K562 (cell line): Measurements from ENCODE around the gene WASF3. TPM values are rescaled to one million over a fixed set of nuclear protein-coding genes. Genes with fewer than 3 reads are reported as not detected.

Experiments used
- ATAC-seq: fragments of 200-7000 bp; cut with Tn5 transposase; 3 replicates; pipeline ENCODE4 v1.9.1; 2020; ENCODE audit warnings: moderate library complexity
- BruUV-seq: library from RNA; stranded (reverse); fragments of 400-500 nt; replicated peaks from 2 replicates; lab custom pipeline; 2021; lab: Mats Ljungman, UMichigan
- CTCF ChIA-PET: fragments of 300-600 bp; formaldehyde crosslinking; extraction: SDS; loops from one replicate; lab custom pipeline; 2021; ENCODE audit warnings: low intra/inter-chr PET ratio; lab: Yijun Ruan, JAX
- POLR2A ChIA-PET: fragments of 300-600, 350-650 bp; sonication (Branson Sonifier 250); formaldehyde crosslinking; extraction: SDS; loops from one replicate; lab custom pipeline; 2021; ENCODE audit warnings: antibody characterized with exemption, inconsistent platforms; lab: Yijun Ruan, JAX
- DNase-seq, 4 experiments: peaks; one replicate each; pipeline versions ENCODE4 v3.0.0 to v3.0.0-alpha.2; 2011 to 2018; ENCODE audit warnings: low spot score in 3 of 4, mixed read lengths in 3 of 4; ENCODE audit errors: extremely low read depth in 1 of 4
- FAIRE-seq: peaks from 2 replicates; lab custom pipeline; 2011; peaks lifted over from hg19 to GRCh38; lab: Jason Lieb, UNC
- H2AFZ ChIP-seq: 2 replicates; pipeline ENCODE4 v1.6.0; 2011; ENCODE audit warnings: low read depth, low read length, control low read depth, inconsistent platforms
- H3K27ac ChIP-seq: fragments of 200-600 bp; 3 replicates; pipeline ENCODE4 v1.8.0; 2011; ENCODE audit warnings: low read depth, mild to moderate bottlenecking, control low read depth, inconsistent platforms, low read length, moderate library complexity, mixed read lengths; ENCODE audit errors: extremely low read depth
- H3K27me3 ChIP-seq, 2 experiments: fragments of 300-600 bp in 1 of 2; 2 replicates in 1 of 2; 3 replicates in 1 of 2; pipeline versions ENCODE4 v1.6.0 to v1.8.0; 2011; ENCODE audit warnings: inconsistent platforms in 2 of 2, low read length in 2 of 2, mild to moderate bottlenecking in 1 of 2, mixed read lengths in 1 of 2, moderate library complexity in 1 of 2; ENCODE audit not compliant: control insufficient read depth in 2 of 2, insufficient read depth in 2 of 2
- H3K36me3 ChIP-seq: fragments of 300-600 bp; 3 replicates; pipeline ENCODE4 v1.8.0; 2011; ENCODE audit warnings: mild to moderate bottlenecking, low read length, inconsistent platforms; ENCODE audit not compliant: control insufficient read depth, insufficient read depth
- H3K4me1 ChIP-seq, 2 experiments: fragments of 200-600 bp in 1 of 2; replicated peaks in 1 of 2; 2 replicates in 1 of 2; 3 replicates in 1 of 2; pipeline versions ENCODE4 v1.5.1 to v1.8.0; 2011; ENCODE audit warnings: inconsistent platforms in 2 of 2, low read length in 2 of 2, mild to moderate bottlenecking in 1 of 2, mixed read lengths in 1 of 2, moderate library complexity in 1 of 2; ENCODE audit not compliant: control insufficient read depth in 2 of 2, insufficient read depth in 2 of 2
- H3K4me2 ChIP-seq: 2 replicates; pipeline ENCODE4 v1.6.1; 2011; ENCODE audit warnings: low read length, control low read depth, inconsistent platforms, mixed read lengths; ENCODE audit not compliant: insufficient read depth
- H3K4me3 ChIP-seq: fragments of 200-600 bp; sonication (generic), shearing (Covaris generic); 2 replicates; pipeline ENCODE4 v1.5.1; 2016; ENCODE audit warnings: control low read depth, inconsistent platforms
- H3K79me2 ChIP-seq: fragments of 200-600 bp; 3 replicates; pipeline ENCODE4 v1.8.0; 2011; ENCODE audit warnings: low read length, inconsistent platforms; ENCODE audit not compliant: control insufficient read depth, insufficient read depth
- H3K9ac ChIP-seq, 2 experiments: 2 replicates each; pipeline versions ENCODE4 v1.6.0 to v1.6.1; 2011; ENCODE audit warnings: low read depth in 2 of 2, low read length in 2 of 2, control low read depth in 1 of 2, inconsistent platforms in 1 of 2, mild to moderate bottlenecking in 1 of 2, mixed read lengths in 1 of 2; ENCODE audit not compliant: insufficient read depth in 1 of 2
- H3K9me1 ChIP-seq: one replicate; pipeline ENCODE4 v1.6.0; 2011; ENCODE audit warnings: inconsistent platforms, mild to moderate bottlenecking, low read length, moderate library complexity; ENCODE audit not compliant: control insufficient read depth, insufficient read depth
- H3K9me3 ChIP-seq: replicated peaks from 2 replicates; pipeline ENCODE4 v1.5.1; 2011; ENCODE audit warnings: low read depth, low read length, inconsistent platforms; ENCODE audit not compliant: control insufficient read depth, insufficient read depth
- H4K20me1 ChIP-seq: replicated peaks from 2 replicates; pipeline ENCODE4 v1.6.1; 2011; ENCODE audit warnings: low read length, inconsistent platforms, mixed read lengths; ENCODE audit not compliant: control insufficient read depth, insufficient read depth
- FOXK1 ChIP-seq: sonication (generic); formaldehyde crosslinking; IDR thresholded peaks from 2 replicates; pipeline ENCODE4 v1.8.0; 2022; ENCODE audit warnings: missing genetic modification reagents, mild to moderate bottlenecking, borderline replicate concordance
- MCM7 ChIP-seq, 2 experiments: fragments of 450-650 bp; IDR thresholded peaks; 2 replicates each; pipeline ENCODE4 v1.6.1; 2016 to 2018
- NR2C1 ChIP-seq, 2 experiments: fragments of 450-650 bp; IDR thresholded peaks; 2 replicates each; pipeline ENCODE4 v1.6.1; 2017; ENCODE audit warnings: mild to moderate bottlenecking in 2 of 2, antibody characterized with exemption in 1 of 2, inconsistent platforms in 1 of 2, missing compliant biosample characterization in 1 of 2, missing genetic modification characterization in 1 of 2
- NR3C1 ChIP-seq: sonication (generic); formaldehyde crosslinking; IDR thresholded peaks from 2 replicates; pipeline ENCODE4 v1.8.1; 2022; ENCODE audit warnings: missing genetic modification reagents
- POLR2G ChIP-seq: fragments of 200-400 bp; formaldehyde crosslinking; IDR thresholded peaks from 2 replicates; pipeline ENCODE4 v1.6.1; 2017; ENCODE audit warnings: low read depth, mild to moderate bottlenecking, antibody characterized with exemption, low read length, moderate library complexity
- PRMT5 ChIP-seq: sonication (generic); formaldehyde crosslinking; IDR thresholded peaks from 2 replicates; pipeline ENCODE4 v1.5.0; 2020; ENCODE audit warnings: missing genetic modification reagents
- SRSF9 ChIP-seq: fragments of 200-400 bp; formaldehyde crosslinking; IDR thresholded peaks from 2 replicates; pipeline ENCODE4 v1.6.1; 2017; ENCODE audit warnings: low read depth, low read length, borderline replicate concordance
- ZBTB17 ChIP-seq: fragments of 450-650 bp; formaldehyde crosslinking; IDR thresholded peaks from 2 replicates; pipeline ENCODE4 v1.4.0; 2020; ENCODE audit warnings: mild to moderate bottlenecking
- ZC3H4 ChIP-seq: sonication (generic); formaldehyde crosslinking; IDR thresholded peaks from 2 replicates; pipeline ENCODE4 v1.9.0; 2021; ENCODE audit warnings: missing genetic modification reagents, borderline replicate concordance
- WGBS: fragments of 100-300 bp; shearing (Covaris generic); methylation state at CpG from one replicate; pipeline ENCODE4 v1.1.6; 2016; ENCODE audit warnings: low coverage, mixed read lengths; ENCODE audit not compliant: insufficient coverage; ENCODE audit errors: missing lambda C conversion rate; 5-methylcytosine and 5-hydroxymethylcytosine counted together
- in situ Hi-C: fragments of 300-500 bp; cut with MboI; formaldehyde crosslinking; loops from 4 replicates; pipeline ENCODE4 v1.15.0; 2018; ENCODE audit warnings: inconsistent platforms, mixed read lengths
- intact Hi-C: fragments of 100-400 bp; cut with micrococcal nuclease; formaldehyde crosslinking; loops from 2 replicates; pipeline ENCODE4 v1.14.2; 2022
- polyA plus RNA-seq, 8 experiments: library from polyadenylated mRNA; depleted of rRNA in 4 of 8; stranded (reverse) in 5 of 8; unstranded in 3 of 8; fragments of >200 nt; fragmentation: Nextera tagmentation in 2 of 8; fragmentation: Illumina TruSeq in 1 of 8; extraction: Ambion mirVana in 2 of 8; extraction: Trizol in 1 of 8; gene quantifications; 2 replicates each; pipeline versions ENCODE4 v1.2.1 to v1.2.3, GENCODE V29; 2011 to 2014; ENCODE audit warnings: inconsistent platforms in 1 of 8, missing spikeins in 1 of 8
- total RNA-seq, 7 experiments: library from RNA; depleted of rRNA in 6 of 7; stranded (reverse); fragments of >200 nt in 6 of 7; fragmentation: Illumina TruSeq in 2 of 7; extraction: Trizol in 2 of 7; gene quantifications; 2 replicates each; pipeline versions ENCODE4 v1.2.1 to v1.2.3, GENCODE V29; 2011 to 2021; ENCODE audit warnings: low replicate concordance in 1 of 7
- TF ChIP-seq, protein P1 (sequence below): fragments of 250-450 bp; sonication (Bioruptor Pico); IDR thresholded peaks from 2 replicates; pipeline ENCODE4 v1.4.0; 2020; ENCODE audit warnings: mild to moderate bottlenecking, moderate library complexity
- TF ChIP-seq, protein P2 (sequence below): fragments of 250-450 bp; sonication (Bioruptor Pico); IDR thresholded peaks from 2 replicates; pipeline ENCODE4 v1.4.0; 2020; ENCODE audit warnings: mild to moderate bottlenecking, moderate library complexity

The WASF3 gene
- total and polyA plus RNA-seq, 9 of the 15 experiments (the other 6 are each of a cell fraction or from before 2014, with no cell fraction given): 0.04 to 0.43 (median 0.11) TPM

DNA sequence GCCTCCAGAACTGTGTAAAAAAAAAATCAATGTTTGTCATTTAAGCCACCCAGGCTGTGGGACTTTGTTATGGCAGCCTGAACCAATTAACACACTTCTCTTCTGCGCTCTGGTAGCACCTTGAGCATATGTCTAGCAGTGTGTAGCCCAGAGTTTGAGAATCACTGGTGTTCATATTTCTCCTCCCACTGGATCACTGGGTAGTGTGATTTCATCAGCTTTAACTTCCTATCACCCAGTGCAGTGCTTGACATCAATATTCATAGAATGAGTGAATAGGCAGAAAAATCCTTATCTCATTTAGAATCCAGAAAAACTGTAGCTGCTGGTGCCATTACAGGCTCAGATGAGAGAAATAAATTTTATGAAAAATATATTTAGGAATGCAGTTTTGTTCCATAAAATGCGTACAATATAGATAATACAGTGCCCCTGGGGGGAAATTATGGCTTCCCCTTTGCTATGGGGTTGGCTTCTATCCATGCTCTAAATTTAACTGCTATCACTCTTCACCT is 30.7 kb upstream of the WASF3 start:
- no peaks in the 10 kb centered on the region; a peak in 1 of 5 replicates for H3K27me3 ChIP-seq
- TF ChIP-seq ZBTB17 (CRISPR knock-in tag) (no peak), FOXK1 (no peak)
- TF ChIP-seq, all 486 proteins: peak for 0
- no peaks in the 10 kb centered on the region for H3K79me2 ChIP-seq
- CTCF ChIA-PET: no interaction called here
- no peak overlapping the region for H3K4me2 ChIP-seq
- no peak for ATAC-seq
- H3K9ac ChIP-seq: no peak overlapping the region
- H3K4me3 ChIP-seq: no peak overlapping the region
- intact Hi-C loops (no loop called here), in situ Hi-C loops (no loop called here)
- WGBS: 0% methylated on average over 2 of the region's 2 CpGs
- no peaks in the 10 kb centered on the region for H3K9me1 ChIP-seq
- H3K36me3 ChIP-seq: no peaks in the 10 kb centered on the region
- H3K4me1 ChIP-seq: no peaks in the 10 kb centered on the region
- DNase-seq: no peak
- no peak for FAIRE-seq
- POLR2A ChIA-PET: no interaction called here
- no TSS peak for BruUV-seq
- no peaks in the 10 kb centered on the region for H4K20me1 ChIP-seq
- no peak overlapping the region for H3K27ac ChIP-seq
- no peak overlapping the region for H2AFZ ChIP-seq
- H3K9me3 ChIP-seq: no peaks in the 10 kb centered on the region

DNA sequence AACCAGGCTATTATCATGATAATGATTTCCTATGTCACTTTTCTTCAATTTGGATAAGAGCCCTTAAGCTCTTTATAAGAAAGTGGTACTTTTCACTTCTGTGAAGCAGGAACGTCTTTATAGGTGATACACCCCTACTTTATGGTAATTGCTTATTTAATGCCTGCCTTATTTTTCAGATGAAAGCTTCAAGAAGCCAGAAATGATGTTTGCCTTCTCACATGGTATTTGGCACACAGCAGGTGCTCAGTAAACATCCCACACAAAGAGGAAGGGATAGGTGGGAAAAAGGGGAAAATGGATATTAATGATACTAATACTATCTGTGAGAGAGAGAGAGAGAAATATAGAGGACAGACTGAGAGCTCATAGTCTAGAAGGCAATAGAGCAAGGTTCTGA is 29.0 kb upstream of the WASF3 start:
- no peak for ATAC-seq
- in situ Hi-C loops (no loop called here), intact Hi-C loops (no loop called here)
- Histone ChIP-seq H3K27me3 (no peaks in the 10 kb centered on the region), H3K4me3 (no peak overlapping the region), H3K9ac (no peak overlapping the region), H3K36me3 (no peaks in the 10 kb centered on the region), H3K9me1 (no peaks in the 10 kb centered on the region), H3K27ac (no peak overlapping the region), H3K4me1 (no peaks in the 10 kb centered on the region), H3K4me2 (no peak overlapping the region), H2AFZ (no peak overlapping the region), H3K9me3 (no peaks in the 10 kb centered on the region), H4K20me1 (no peaks in the 10 kb centered on the region), H3K79me2 (no peaks in the 10 kb centered on the region)
- no peak for FAIRE-seq
- ChIA-PET POLR2A (no interaction called here), CTCF (no interaction called here)
- no TSS peak for BruUV-seq
- TF ChIP-seq PRMT5 (no peak), ZC3H4 (CRISPR knock-in tag) (no peak), NR3C1 (CRISPR knock-in tag) (no peak), POLR2G (no peak), MCM7 (IDR thresholded peaks at IDR 0.05) (no peak), SRSF9 (no peak), NR2C1 (IDR thresholded peaks at IDR 0.05) (no peak), NR2C1 (tag; IDR thresholded peaks at IDR 0.05) (no peak)
- TF ChIP-seq, protein P1, sequence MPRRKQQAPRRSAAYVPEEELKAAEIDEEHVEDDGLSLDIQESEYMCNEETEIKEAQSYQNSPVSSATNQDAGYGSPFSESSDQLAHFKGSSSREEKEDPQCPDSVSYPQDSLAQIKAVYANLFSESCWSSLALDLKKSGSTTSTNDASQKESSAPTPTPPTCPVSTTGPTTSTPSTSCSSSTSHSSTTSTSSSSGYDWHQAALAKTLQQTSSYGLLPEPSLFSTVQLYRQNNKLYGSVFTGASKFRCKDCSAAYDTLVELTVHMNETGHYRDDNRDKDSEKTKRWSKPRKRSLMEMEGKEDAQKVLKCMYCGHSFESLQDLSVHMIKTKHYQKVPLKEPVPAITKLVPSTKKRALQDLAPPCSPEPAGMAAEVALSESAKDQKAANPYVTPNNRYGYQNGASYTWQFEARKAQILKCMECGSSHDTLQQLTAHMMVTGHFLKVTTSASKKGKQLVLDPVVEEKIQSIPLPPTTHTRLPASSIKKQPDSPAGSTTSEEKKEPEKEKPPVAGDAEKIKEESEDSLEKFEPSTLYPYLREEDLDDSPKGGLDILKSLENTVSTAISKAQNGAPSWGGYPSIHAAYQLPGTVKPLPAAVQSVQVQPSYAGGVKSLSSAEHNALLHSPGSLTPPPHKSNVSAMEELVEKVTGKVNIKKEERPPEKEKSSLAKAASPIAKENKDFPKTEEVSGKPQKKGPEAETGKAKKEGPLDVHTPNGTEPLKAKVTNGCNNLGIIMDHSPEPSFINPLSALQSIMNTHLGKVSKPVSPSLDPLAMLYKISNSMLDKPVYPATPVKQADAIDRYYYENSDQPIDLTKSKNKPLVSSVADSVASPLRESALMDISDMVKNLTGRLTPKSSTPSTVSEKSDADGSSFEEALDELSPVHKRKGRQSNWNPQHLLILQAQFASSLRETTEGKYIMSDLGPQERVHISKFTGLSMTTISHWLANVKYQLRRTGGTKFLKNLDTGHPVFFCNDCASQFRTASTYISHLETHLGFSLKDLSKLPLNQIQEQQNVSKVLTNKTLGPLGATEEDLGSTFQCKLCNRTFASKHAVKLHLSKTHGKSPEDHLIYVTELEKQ (CRISPR knock-in tag): no peak
- TF ChIP-seq, protein P2, sequence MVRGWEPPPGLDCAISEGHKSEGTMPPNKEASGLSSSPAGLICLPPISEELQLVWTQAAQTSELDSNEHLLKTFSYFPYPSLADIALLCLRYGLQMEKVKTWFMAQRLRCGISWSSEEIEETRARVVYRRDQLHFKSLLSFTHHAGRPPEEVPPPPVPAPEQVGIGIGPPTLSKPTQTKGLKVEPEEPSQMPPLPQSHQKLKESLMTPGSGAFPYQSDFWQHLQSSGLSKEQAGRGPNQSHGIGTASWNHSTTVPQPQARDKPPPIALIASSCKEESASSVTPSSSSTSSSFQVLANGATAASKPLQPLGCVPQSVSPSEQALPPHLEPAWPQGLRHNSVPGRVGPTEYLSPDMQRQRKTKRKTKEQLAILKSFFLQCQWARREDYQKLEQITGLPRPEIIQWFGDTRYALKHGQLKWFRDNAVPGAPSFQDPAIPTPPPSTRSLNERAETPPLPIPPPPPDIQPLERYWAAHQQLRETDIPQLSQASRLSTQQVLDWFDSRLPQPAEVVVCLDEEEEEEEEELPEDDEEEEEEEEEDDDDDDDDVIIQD (CRISPR knock-in tag): no peak
- 0% methylated on average over 1 of the region's 1 CpG for WGBS
- DNase-seq: no peak
